GM23338 (cell line): ENCODE measurements around the gene MIF. TPM values are rescaled to one million over a fixed set of nuclear protein-coding genes. Genes with fewer than 3 reads are reported as not detected.

Source experiments
- ATAC-seq: fragments of 200-7000 bp; cut with Tn5 transposase; 3 replicates; pipeline ENCODE4 v1.9.1; 2020
- DNase-seq: peaks from one replicate; pipeline ENCODE4 v3.0.0-alpha.2; 2015; ENCODE audit warnings: low spot score
- H2AFZ ChIP-seq: fragments of 200-600 bp; sonication (generic); 2 replicates; pipeline ENCODE4 v1.8.0; 2016; ENCODE audit warnings: antibody characterized with exemption, mild to moderate bottlenecking, moderate library complexity
- H3F3A ChIP-seq: fragments of 200-600 bp; sonication (generic); replicated peaks from 2 replicates; pipeline ENCODE4 v1.8.0; 2017; ENCODE audit warnings: antibody characterized with exemption, mixed run types, low read depth
- H3K27ac ChIP-seq: fragments of 200-600 bp; sonication (generic); 2 replicates; pipeline ENCODE4 v1.6.1; 2016; ENCODE audit warnings: low read depth
- H3K27me3 ChIP-seq: fragments of 200-600 bp; sonication (generic); 2 replicates; pipeline ENCODE4 v1.8.0; 2016; ENCODE audit warnings: mild to moderate bottlenecking, mixed run types, moderate library complexity; ENCODE audit not compliant: insufficient read depth
- H3K36me3 ChIP-seq: fragments of 200-600 bp; sonication (generic); 2 replicates; pipeline ENCODE4 v1.8.0; 2016; ENCODE audit warnings: mild to moderate bottlenecking; ENCODE audit not compliant: insufficient read depth
- H3K4me1 ChIP-seq: fragments of 200-600 bp; sonication (generic); 2 replicates; pipeline ENCODE4 v1.8.0; 2016; ENCODE audit warnings: mild to moderate bottlenecking, moderate library complexity; ENCODE audit not compliant: insufficient read depth
- H3K4me2 ChIP-seq: fragments of 200-600 bp; sonication (generic); 2 replicates; pipeline ENCODE4 v1.7.1; 2017; ENCODE audit warnings: mixed run types
- H3K4me3 ChIP-seq: fragments of 200-600 bp; sonication (generic); 2 replicates; pipeline ENCODE4 v1.6.1; 2016; ENCODE audit warnings: mixed run types
- H3K79me2 ChIP-seq: fragments of 200-600 bp; sonication (generic); replicated peaks from 2 replicates; pipeline ENCODE4 v1.8.0; 2017; ENCODE audit warnings: mild to moderate bottlenecking; ENCODE audit not compliant: insufficient read depth
- H3K9me2 ChIP-seq: fragments of 200-600 bp; sonication (generic); 2 replicates; pipeline ENCODE4 v1.8.0; 2017; ENCODE audit not compliant: insufficient read depth
- H4K20me1 ChIP-seq: fragments of 200-600 bp; sonication (generic); replicated peaks from 2 replicates; pipeline ENCODE4 v1.8.0; 2017; ENCODE audit warnings: mild to moderate bottlenecking; ENCODE audit not compliant: insufficient read depth
- H3K27ac Mint-ChIP-seq: 2 replicates; pipeline ENCODE4 v1.8.0; 2020; ENCODE audit warnings: inconsistent platforms, mild to moderate bottlenecking, moderate library complexity, mixed read lengths
- H3K27me3 Mint-ChIP-seq: 3 replicates; pipeline ENCODE4 v1.8.0; 2022; ENCODE audit warnings: low read depth, mild to moderate bottlenecking, moderate library complexity, mixed read lengths, inconsistent platforms; ENCODE audit not compliant: insufficient read depth, poor library complexity
- H3K36me3 Mint-ChIP-seq: 3 replicates; pipeline ENCODE4 v1.8.0; 2021; ENCODE audit warnings: low read depth, mild to moderate bottlenecking, inconsistent platforms, moderate library complexity, mixed read lengths
- H3K4me1 Mint-ChIP-seq: 3 replicates; pipeline ENCODE4 v1.8.0; 2020; ENCODE audit warnings: mild to moderate bottlenecking, inconsistent platforms, mixed read lengths
- H3K4me3 Mint-ChIP-seq: 3 replicates; pipeline ENCODE4 v1.8.0; 2021; ENCODE audit warnings: moderate library complexity, mild to moderate bottlenecking, inconsistent platforms, mixed read lengths
- H3K9me3 Mint-ChIP-seq: 3 replicates; pipeline ENCODE4 v1.8.0; 2020; ENCODE audit warnings: moderate library complexity, mild to moderate bottlenecking, inconsistent platforms, mixed read lengths
- CREB1 ChIP-seq: fragments of 250-450 bp; sonication (Bioruptor Pico); IDR thresholded peaks from 2 replicates; pipeline ENCODE4 v1.5.0; 2020; ENCODE audit warnings: low read depth, mild to moderate bottlenecking, moderate library complexity
- CTCF ChIP-seq, 2 experiments: fragments of 200-600 bp in 1 of 2; sonication (generic) in 1 of 2; conservative IDR thresholded peaks; 2 replicates each; pipeline versions ENCODE4 v1.5.1 to v1.6.1; 2016 to 2017; ENCODE audit warnings: antibody characterized with exemption in 2 of 2, low read depth in 2 of 2, mild to moderate bottlenecking in 2 of 2, moderate library complexity in 1 of 2
- ETS1 ChIP-seq: IDR thresholded peaks from 2 replicates; pipeline ENCODE4 v1.6.1; 2016; ENCODE audit warnings: antibody characterized with exemption
- EZH2 ChIP-seq: fragments of 200-600 bp; sonication (generic); IDR thresholded peaks from one replicate; pipeline ENCODE4 v1.8.0; 2017; ENCODE audit warnings: antibody characterized with exemption, mild to moderate bottlenecking, low read depth; ENCODE audit not compliant: unreplicated experiment
- EZH2phosphoT487 ChIP-seq: fragments of 200-600 bp; sonication (generic); IDR thresholded peaks from one replicate; pipeline ENCODE4 v1.8.1; 2018; ENCODE audit warnings: antibody characterized with exemption; ENCODE audit not compliant: unreplicated experiment
- JUNB ChIP-seq: IDR thresholded peaks from one replicate; pipeline ENCODE4 v1.6.1; 2016; ENCODE audit warnings: antibody characterized with exemption; ENCODE audit not compliant: unreplicated experiment
- NANOG ChIP-seq: IDR thresholded peaks from 2 replicates; pipeline ENCODE4 v1.6.1; 2016; ENCODE audit warnings: antibody characterized with exemption, borderline replicate concordance
- POLR2AphosphoS5 ChIP-seq: IDR thresholded peaks from 2 replicates; pipeline ENCODE4 v1.6.1; 2016; ENCODE audit warnings: antibody characterized with exemption, low read depth
- REST ChIP-seq: IDR thresholded peaks from one replicate; pipeline ENCODE4 v1.6.1; 2018; ENCODE audit warnings: antibody characterized with exemption; ENCODE audit not compliant: unreplicated experiment
- STAT1 ChIP-seq: IDR thresholded peaks from one replicate; pipeline ENCODE4 v1.6.1; 2016; ENCODE audit warnings: antibody characterized with exemption; ENCODE audit not compliant: unreplicated experiment
- ZNF114 ChIP-seq: fragments of 250-450 bp; sonication (Bioruptor Pico); IDR thresholded peaks from 2 replicates; pipeline ENCODE4 v1.5.0; 2020; ENCODE audit warnings: mild to moderate bottlenecking, moderate library complexity
- ZNF331 ChIP-seq: fragments of 250-450 bp; sonication (Bioruptor Pico); IDR thresholded peaks from 2 replicates; pipeline ENCODE4 v1.5.0; 2020; ENCODE audit warnings: low read depth, mild to moderate bottlenecking, moderate library complexity
- ZNF462 ChIP-seq: fragments of 250-450 bp; sonication (Bioruptor Pico); IDR thresholded peaks from 2 replicates; pipeline ENCODE4 v1.5.0; 2020; ENCODE audit warnings: mild to moderate bottlenecking, moderate library complexity
- polyA plus RNA-seq: library from polyadenylated mRNA; unstranded; fragments of >200 nt; fragmentation: Nextera tagmentation; extraction: Ambion mirVana; gene quantifications from 2 replicates; pipeline ENCODE4 v1.2.1, GENCODE V29; 2016
- total RNA-seq: library from RNA; depleted of rRNA; stranded (reverse); fragments of >200 nt; shearing (Covaris generic); gene quantifications from 2 replicates; pipeline ENCODE4 v1.2.3, GENCODE V29; 2014

The MIF gene
- total and polyA plus RNA-seq, 2 experiments from 2014 or later = 800 to 5,205 TPM

- H3K4me3 Mint-ChIP-seq = no peak overlapping the region
- Histone ChIP-seq H3K36me3 (peaks cover 8% of the 10 kb centered on the region), H3K9me2 (no peaks in the 10 kb centered on the region), H3F3A (no peaks in the 10 kb centered on the region), H3K4me2 (no peak overlapping the region), H3K27ac (no peak overlapping the region), H3K27me3 (no peaks in the 10 kb centered on the region), H3K4me3 (no peak overlapping the region), H2AFZ (no peak overlapping the region), H4K20me1 (peaks cover 3% of the 10 kb centered on the region; the same call in 1 of the 2 replicates), H3K4me1 (no peaks in the 10 kb centered on the region), H3K79me2 (no peaks in the 10 kb centered on the region)
- TF ChIP-seq ZNF114 (CRISPR knock-in tag) (no peak), JUNB (no peak), EZH2phosphoT487 (no peak), NANOG (no peak), ETS1 (no peak), REST (no peak), POLR2AphosphoS5 (no peak), EZH2 (no peak), STAT1 (no peak), ZNF331 (no peak), ZNF462 (CRISPR knock-in tag) (no peak), CREB1 (no peak), CTCF (conservative IDR thresholded peaks at IDR 0.05; ENCODE audit: low read depth in 2 of 2) (no peak)
- ATAC-seq (no peak), DNase-seq (no peak)
- H3K36me3 Mint-ChIP-seq = peaks cover 61% of the 10 kb centered on the region
- no peaks in the 10 kb centered on the region for H3K4me1 Mint-ChIP-seq
- H3K9me3 Mint-ChIP-seq = peaks cover 38% of the 10 kb centered on the region
- H3K27ac Mint-ChIP-seq = no peak overlapping the region
- H3K27me3 Mint-ChIP-seq = peaks cover 1% of the 10 kb centered on the region
Measured at GRCh38 chr22:23925020-23925606, 30.9 kb downstream of the MIF start.
